Lower leg skin (tissue), 4 donors: ENCODE results near the gene GOLPH3L. TPM values are rescaled to one million over a fixed set of nuclear protein-coding genes. Genes with fewer than 3 reads are reported as not detected.

ENCODE experiments used
- DNase-seq, 2 donors: peaks; one replicate each; pipeline ENCODE4 v3.0.0-alpha.2; 2019; ENCODE audit warnings: low spot score in 2 of 2
- H3K4me3 ChIP-seq: fragments of 200-600 bp; sonication (generic); 2 replicates; pipeline ENCODE4 v1.5.1; 2017; ENCODE audit warnings: mild to moderate bottlenecking, low read depth; ENCODE audit not compliant: poor library complexity, severe bottlenecking
- POLR2A ChIP-seq, 2 donors: fragments of 450-650 bp; IDR thresholded peaks; one replicate each; pipeline ENCODE4 v1.6.1; 2016 to 2017; ENCODE audit warnings: antibody characterized with exemption in 2 of 2, mild to moderate bottlenecking in 1 of 2, moderate library complexity in 1 of 2
- WGBS, 2 donors: methylation state at CpG; one replicate each; pipeline ENCODE4 v1.1.5; 2018; 5-methylcytosine and 5-hydroxymethylcytosine counted together
- intact Hi-C: fragments of 100-400 bp; cut with DNase I; formaldehyde crosslinking; loops from one replicate; pipeline ENCODE4 v1.15.0; 2023; ENCODE audit warnings: low total_unique reads
- total RNA-seq, 4 donors: library from RNA; depleted of rRNA; stranded (reverse); fragments of >200 nt; gene quantifications; one replicate each; pipeline ENCODE4 v1.1.0, GENCODE V29; 2016
- TF ChIP-seq, protein P1 (sequence below), 3 donors: fragments of 450-650 bp; IDR thresholded peaks; one replicate each; pipeline ENCODE4 v1.5.1; 2016; ENCODE audit warnings: antibody characterized with exemption in 3 of 3, mild to moderate bottlenecking in 3 of 3, moderate library complexity in 2 of 3

Gene GOLPH3L
- total RNA-seq: 10 to 100 TPM; 18.0 to 24.3 (median 21.5) TPM

GRCh38 chr1:150696995-150697927 lies at the start of gene GOLPH3L:
GOLPH3L (minus strand) TSS chr1:150697154; CDS start chr1:150694838, 2,316 bp downstream.
- intact Hi-C loops: no loop called here
- 1 to 3% methylated on average over 18 of the region's 18 CpGs for WGBS, 2 donors
- TF ChIP-seq, protein P1, sequence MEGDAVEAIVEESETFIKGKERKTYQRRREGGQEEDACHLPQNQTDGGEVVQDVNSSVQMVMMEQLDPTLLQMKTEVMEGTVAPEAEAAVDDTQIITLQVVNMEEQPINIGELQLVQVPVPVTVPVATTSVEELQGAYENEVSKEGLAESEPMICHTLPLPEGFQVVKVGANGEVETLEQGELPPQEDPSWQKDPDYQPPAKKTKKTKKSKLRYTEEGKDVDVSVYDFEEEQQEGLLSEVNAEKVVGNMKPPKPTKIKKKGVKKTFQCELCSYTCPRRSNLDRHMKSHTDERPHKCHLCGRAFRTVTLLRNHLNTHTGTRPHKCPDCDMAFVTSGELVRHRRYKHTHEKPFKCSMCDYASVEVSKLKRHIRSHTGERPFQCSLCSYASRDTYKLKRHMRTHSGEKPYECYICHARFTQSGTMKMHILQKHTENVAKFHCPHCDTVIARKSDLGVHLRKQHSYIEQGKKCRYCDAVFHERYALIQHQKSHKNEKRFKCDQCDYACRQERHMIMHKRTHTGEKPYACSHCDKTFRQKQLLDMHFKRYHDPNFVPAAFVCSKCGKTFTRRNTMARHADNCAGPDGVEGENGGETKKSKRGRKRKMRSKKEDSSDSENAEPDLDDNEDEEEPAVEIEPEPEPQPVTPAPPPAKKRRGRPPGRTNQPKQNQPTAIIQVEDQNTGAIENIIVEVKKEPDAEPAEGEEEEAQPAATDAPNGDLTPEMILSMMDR (IDR thresholded peaks at IDR 0.05): no peak
- TF ChIP-seq POLR2A (IDR thresholded peaks at IDR 0.05): no peak
- peak; percentile 97 for DNase-seq
- H3K4me3 ChIP-seq: peak within 1 kb of the TSS; percentile 28

DNA sequence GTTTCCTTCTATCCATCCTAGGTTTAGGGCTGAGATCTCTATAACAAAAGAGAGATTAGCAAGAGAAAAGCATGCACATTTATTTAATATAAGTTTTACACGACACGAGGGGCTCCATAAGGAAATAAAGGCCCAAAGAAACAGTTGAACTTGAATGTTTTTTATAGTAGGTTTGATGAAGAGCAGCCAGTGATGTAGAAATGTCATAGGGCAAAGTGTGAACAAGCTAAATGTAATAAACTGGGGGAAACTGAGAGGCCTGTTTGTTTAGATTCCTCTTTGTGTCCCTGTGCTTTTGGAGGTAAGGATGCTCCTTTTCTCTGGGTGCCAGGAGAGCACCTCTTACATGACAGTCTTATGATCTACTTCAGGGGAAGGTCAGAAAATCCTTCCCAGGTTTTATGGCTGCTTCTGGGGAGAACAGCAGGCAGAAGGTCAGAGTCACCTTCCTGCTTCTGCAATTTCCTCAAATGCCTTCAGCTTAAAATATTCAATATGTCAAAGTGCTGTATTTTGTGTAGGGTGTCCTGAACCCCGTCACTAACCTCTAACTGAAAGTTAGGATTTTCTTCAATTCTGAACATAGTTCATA lies 33.3 kb upstream of the GOLPH3L start:
- intact Hi-C loops: no loop called here
- no peak for DNase-seq
- H3K4me3 ChIP-seq: no peak overlapping the region
- WGBS, 2 donors: 80 to 83% methylated on average over 3 of the region's 3 CpGs
- TF ChIP-seq, protein P1 (IDR thresholded peaks at IDR 0.05): no peak
- TF ChIP-seq POLR2A (IDR thresholded peaks at IDR 0.05): no peak

DNA sequence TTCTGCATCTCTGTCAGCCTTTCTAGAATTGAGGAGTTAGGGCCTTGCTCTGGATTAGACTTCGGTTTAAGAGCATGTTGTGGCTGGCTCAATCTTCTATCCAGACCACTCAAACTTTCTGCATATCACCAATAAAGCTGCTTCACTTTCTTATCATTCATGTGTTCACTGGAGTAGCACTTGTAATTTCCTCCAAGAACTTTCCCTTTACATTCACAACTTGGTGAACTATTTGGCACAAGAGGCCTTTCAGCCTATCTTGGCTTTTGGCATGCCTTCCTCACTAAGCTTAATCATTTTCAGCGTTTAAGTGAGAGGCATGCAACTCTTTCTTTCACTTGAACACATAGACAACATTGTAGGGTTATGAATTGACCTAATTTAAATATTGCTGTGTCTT lies 27.4 kb upstream of the GOLPH3L start:
- no peak for TF ChIP-seq POLR2A (IDR thresholded peaks at IDR 0.05)
- TF ChIP-seq, protein P1 (IDR thresholded peaks at IDR 0.05): no peak
- WGBS, 2 donors: 71 to 76% methylated on average over 2 of the region's 2 CpGs
- DNase-seq: no peak

GRCh38 chr1:150720703-150721102 lies 23.7 kb upstream of the GOLPH3L start, which contains the start of gene HORMAD1:
HORMAD1 (minus strand) TSS chr1:150720895; CDS start chr1:150719505, 1,390 bp downstream.
- WGBS, 2 donors: 95 to 98% methylated on average over 24 of the region's 24 CpGs
- no peak for DNase-seq
- no peak within 1 kb of the TSS for H3K4me3 ChIP-seq
- intact Hi-C loops: no loop called here
- TF ChIP-seq, protein P1 (IDR thresholded peaks at IDR 0.05): no peak
- TF ChIP-seq POLR2A (IDR thresholded peaks at IDR 0.05): no peak

More for the DNA sequence above, 27.4 kb upstream of the GOLPH3L start:
- H3K4me3 ChIP-seq: no peak overlapping the region
- intact Hi-C loops: no loop called here

- no peak for TF ChIP-seq POLR2A (IDR thresholded peaks at IDR 0.05)
- TF ChIP-seq, protein P1 (IDR thresholded peaks at IDR 0.05): no peak
- H3K4me3 ChIP-seq: no peak overlapping the region
- WGBS, 2 donors: 95 to 96% methylated on average over 21 of the region's 21 CpGs
- DNase-seq: no peak
- intact Hi-C loops: no loop called here
Observed at GRCh38 chr1:150720098-150720497, 23.1 kb upstream of the GOLPH3L start.
